GM12891 (cell line): Measurements from ENCODE around the gene TSHZ3.

Source experiments
- POLR2A ChIP-seq: IDR thresholded peaks from 2 replicates; pipeline ENCODE4 v1.6.1; 2011; ENCODE audit warnings: low read depth, low read length, control low read depth
- TAF1 ChIP-seq: IDR thresholded peaks from 2 replicates; pipeline ENCODE4 v1.6.1; 2011; ENCODE audit warnings: low read depth, low read length, control low read depth

- TF ChIP-seq POLR2A, result no peak
- TF ChIP-seq TAF1, result no peak
Observed at GRCh38 chr19:31316201-31316951, 32.9 kb downstream of the TSHZ3 start.
